SK-N-SH treated with all-trans-retinoic acid at 6 μM for 48 hours (cell line): ENCODE results near the gene FGFBP3.

ENCODE experiments used
- ATAC-seq: fragments of 200-7000 bp; cut with Tn5 transposase; 3 replicates; pipeline ENCODE4 v1.9.1; 2020; ENCODE audit warnings: mild to moderate bottlenecking, moderate library complexity
- BACH2 ChIP-seq: fragments of 250-450 bp; sonication (Bioruptor Pico); IDR thresholded peaks from 2 replicates; pipeline ENCODE4 v1.9.0; 2021; ENCODE audit warnings: mild to moderate bottlenecking, borderline replicate concordance
- CSDC2 ChIP-seq: fragments of 250-450 bp; sonication (Bioruptor Pico); IDR thresholded peaks from 2 replicates; pipeline ENCODE4 v1.5.0; 2020; ENCODE audit warnings: mild to moderate bottlenecking, moderate library complexity
- ESRRG ChIP-seq: fragments of 250-450 bp; sonication (Bioruptor Pico); IDR thresholded peaks from 2 replicates; pipeline ENCODE4 v1.6.1; 2021; ENCODE audit warnings: mild to moderate bottlenecking
- GLIS3 ChIP-seq: fragments of 250-450 bp; sonication (Bioruptor Pico); IDR thresholded peaks from 2 replicates; pipeline ENCODE4 v1.5.0; 2020; ENCODE audit warnings: mild to moderate bottlenecking, moderate library complexity
- ISL1 ChIP-seq: fragments of 250-450 bp; sonication (Bioruptor Pico); IDR thresholded peaks from 2 replicates; pipeline ENCODE4 v2.1.2; 2022; ENCODE audit warnings: mild to moderate bottlenecking, moderate library complexity
- OSR1 ChIP-seq: fragments of 250-450 bp; sonication (Bioruptor Pico); IDR thresholded peaks from 2 replicates; pipeline ENCODE4 v1.8.0; 2022; ENCODE audit warnings: moderate library complexity, mild to moderate bottlenecking, inconsistent platforms
- PPARA ChIP-seq: fragments of 250-450 bp; sonication (Bioruptor Pico); IDR thresholded peaks from 2 replicates; pipeline ENCODE4 v1.5.0; 2020; ENCODE audit warnings: mild to moderate bottlenecking, borderline replicate concordance
- SNAI2 ChIP-seq: fragments of 250-450 bp; sonication (Bioruptor Pico); IDR thresholded peaks from 2 replicates; pipeline ENCODE4 v1.5.0; 2020; ENCODE audit warnings: mild to moderate bottlenecking, moderate library complexity
- TOX ChIP-seq: fragments of 250-450 bp; sonication (Bioruptor Pico); IDR thresholded peaks from 2 replicates; pipeline ENCODE4 v1.8.0; 2021; ENCODE audit warnings: mild to moderate bottlenecking, moderate library complexity, borderline replicate concordance
- ZC3H10 ChIP-seq: fragments of 250-450 bp; sonication (Bioruptor Pico); IDR thresholded peaks from 2 replicates; pipeline ENCODE4 v1.5.1; 2021; ENCODE audit warnings: mild to moderate bottlenecking, moderate library complexity
- ZFP30 ChIP-seq: fragments of 450-650 bp; formaldehyde crosslinking; IDR thresholded peaks from 2 replicates; pipeline ENCODE4 v1.5.0; 2022; ENCODE audit warnings: mild to moderate bottlenecking, moderate library complexity
- ZNF565 ChIP-seq: fragments of 450-650 bp; formaldehyde crosslinking; conservative IDR thresholded peaks from 2 replicates; pipeline ENCODE4 v1.5.0; 2020; ENCODE audit warnings: low read depth, mild to moderate bottlenecking, moderate library complexity
- ZNF70 ChIP-seq: fragments of 450-650 bp; formaldehyde crosslinking; IDR thresholded peaks from 2 replicates; pipeline ENCODE4 v1.5.0; 2020; ENCODE audit warnings: mild to moderate bottlenecking, moderate library complexity
- ZNF8 ChIP-seq: fragments of 450-650 bp; formaldehyde crosslinking; IDR thresholded peaks from 2 replicates; pipeline ENCODE4 v1.5.0; 2020; ENCODE audit warnings: mild to moderate bottlenecking, moderate library complexity
- TF ChIP-seq, protein P1 (sequence below): fragments of 250-450 bp; sonication (Bioruptor Pico); IDR thresholded peaks from 2 replicates; pipeline ENCODE4 v1.5.0; 2020; ENCODE audit warnings: mild to moderate bottlenecking, moderate library complexity
- TF ChIP-seq, protein P2 (sequence below): fragments of 250-450 bp; sonication (Bioruptor Pico); IDR thresholded peaks from 2 replicates; pipeline ENCODE4 v1.5.1; 2020; ENCODE audit warnings: low read depth, mild to moderate bottlenecking, moderate library complexity
- TF ChIP-seq, protein P3 (sequence below): fragments of 250-450 bp; sonication (Bioruptor Pico); IDR thresholded peaks from 2 replicates; pipeline ENCODE4 v1.8.0; 2021; ENCODE audit warnings: low read depth, mild to moderate bottlenecking, moderate library complexity, borderline replicate concordance
- TF ChIP-seq, protein P4 (sequence below): fragments of 250-450 bp; sonication (Bioruptor Pico); IDR thresholded peaks from 2 replicates; pipeline ENCODE4 v1.5.1; 2021; ENCODE audit warnings: mild to moderate bottlenecking, moderate library complexity

Gene FGFBP3

DNA sequence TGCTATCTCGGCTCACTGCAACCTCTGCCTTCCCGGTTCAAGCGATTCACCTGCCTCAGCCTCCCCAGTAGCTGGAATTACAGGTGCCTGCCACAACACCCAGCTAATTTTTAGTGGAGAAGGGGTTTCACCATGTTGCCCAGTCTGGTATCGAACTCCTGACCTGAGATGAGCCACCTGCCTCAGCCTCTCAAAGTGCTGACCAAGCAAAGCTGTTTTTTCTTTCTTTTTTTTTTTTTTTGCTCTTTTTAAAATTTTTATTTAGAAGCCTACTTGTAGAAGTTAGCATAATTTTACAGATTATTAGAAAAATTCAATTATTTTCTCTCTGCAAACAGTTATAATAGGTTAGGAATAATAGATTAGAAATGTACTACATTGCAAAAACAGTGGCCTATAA, 1.2 kb upstream of the FGFBP3 start:
- TF ChIP-seq BACH2 (CRISPR knock-in tag) (no peak), ISL1 (CRISPR knock-in tag) (no peak), CSDC2 (CRISPR knock-in tag) (no peak)
- ATAC-seq, result no peak

DNA sequence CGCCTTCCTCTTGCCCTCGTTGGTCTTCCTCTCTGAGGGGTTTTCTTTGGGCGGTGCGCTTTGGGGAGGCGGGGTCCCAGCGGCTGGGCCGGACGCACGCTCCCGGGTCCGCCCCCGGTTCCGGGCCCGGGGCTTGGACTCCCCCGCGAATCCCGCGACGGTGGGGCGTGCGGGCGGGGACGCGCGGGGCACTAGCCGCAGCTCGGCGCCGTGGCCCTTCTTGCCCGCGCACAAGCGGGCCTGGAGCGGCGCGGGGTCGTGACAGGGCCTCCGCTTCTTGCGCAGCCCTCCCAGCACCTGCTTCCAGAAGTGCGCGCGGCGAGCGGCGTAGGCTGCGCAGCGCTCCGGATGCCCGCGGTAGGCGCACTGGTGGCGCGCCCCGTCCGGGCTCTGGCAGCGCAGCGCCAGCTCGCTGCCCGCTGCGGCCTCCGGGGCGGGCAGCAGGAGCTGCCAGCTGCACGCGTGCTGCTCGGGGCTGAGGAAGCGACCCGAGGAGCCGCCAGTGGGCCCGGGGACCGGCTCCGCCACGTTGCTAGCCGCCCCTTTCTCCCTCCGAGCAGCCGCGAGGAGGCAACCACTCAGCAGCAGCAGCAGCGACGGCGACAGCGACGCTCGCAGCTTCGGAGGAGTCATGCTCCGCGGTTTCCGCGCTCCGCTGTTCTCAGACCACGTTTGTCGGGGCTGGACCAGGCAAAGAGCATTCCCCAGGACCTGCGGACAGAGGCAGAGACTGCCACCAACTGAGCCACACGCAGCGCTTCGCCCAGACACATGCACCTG, 759 bp downstream of the FGFBP3 start:
- TF ChIP-seq ZFP30, result no peak
- no peak for TF ChIP-seq BACH2 (CRISPR knock-in tag)
- no peak for TF ChIP-seq TOX (CRISPR knock-in tag)
- TF ChIP-seq SNAI2 (CRISPR knock-in tag), result 0 out of 2 replicates have a peak, but pooled peaks have one; percentile 29
- TF ChIP-seq ZNF565 (CRISPR knock-in tag), result no peak
- no peak for TF ChIP-seq ISL1 (CRISPR knock-in tag)
- TF ChIP-seq, protein P1, sequence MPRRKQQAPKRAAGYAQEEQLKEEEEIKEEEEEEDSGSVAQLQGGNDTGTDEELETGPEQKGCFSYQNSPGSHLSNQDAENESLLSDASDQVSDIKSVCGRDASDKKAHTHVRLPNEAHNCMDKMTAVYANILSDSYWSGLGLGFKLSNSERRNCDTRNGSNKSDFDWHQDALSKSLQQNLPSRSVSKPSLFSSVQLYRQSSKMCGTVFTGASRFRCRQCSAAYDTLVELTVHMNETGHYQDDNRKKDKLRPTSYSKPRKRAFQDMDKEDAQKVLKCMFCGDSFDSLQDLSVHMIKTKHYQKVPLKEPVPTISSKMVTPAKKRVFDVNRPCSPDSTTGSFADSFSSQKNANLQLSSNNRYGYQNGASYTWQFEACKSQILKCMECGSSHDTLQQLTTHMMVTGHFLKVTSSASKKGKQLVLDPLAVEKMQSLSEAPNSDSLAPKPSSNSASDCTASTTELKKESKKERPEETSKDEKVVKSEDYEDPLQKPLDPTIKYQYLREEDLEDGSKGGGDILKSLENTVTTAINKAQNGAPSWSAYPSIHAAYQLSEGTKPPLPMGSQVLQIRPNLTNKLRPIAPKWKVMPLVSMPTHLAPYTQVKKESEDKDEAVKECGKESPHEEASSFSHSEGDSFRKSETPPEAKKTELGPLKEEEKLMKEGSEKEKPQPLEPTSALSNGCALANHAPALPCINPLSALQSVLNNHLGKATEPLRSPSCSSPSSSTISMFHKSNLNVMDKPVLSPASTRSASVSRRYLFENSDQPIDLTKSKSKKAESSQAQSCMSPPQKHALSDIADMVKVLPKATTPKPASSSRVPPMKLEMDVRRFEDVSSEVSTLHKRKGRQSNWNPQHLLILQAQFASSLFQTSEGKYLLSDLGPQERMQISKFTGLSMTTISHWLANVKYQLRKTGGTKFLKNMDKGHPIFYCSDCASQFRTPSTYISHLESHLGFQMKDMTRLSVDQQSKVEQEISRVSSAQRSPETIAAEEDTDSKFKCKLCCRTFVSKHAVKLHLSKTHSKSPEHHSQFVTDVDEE (CRISPR knock-in tag), result 0 out of 2 replicates have a peak, but pooled peaks have one; percentile 57
- TF ChIP-seq, protein P2, sequence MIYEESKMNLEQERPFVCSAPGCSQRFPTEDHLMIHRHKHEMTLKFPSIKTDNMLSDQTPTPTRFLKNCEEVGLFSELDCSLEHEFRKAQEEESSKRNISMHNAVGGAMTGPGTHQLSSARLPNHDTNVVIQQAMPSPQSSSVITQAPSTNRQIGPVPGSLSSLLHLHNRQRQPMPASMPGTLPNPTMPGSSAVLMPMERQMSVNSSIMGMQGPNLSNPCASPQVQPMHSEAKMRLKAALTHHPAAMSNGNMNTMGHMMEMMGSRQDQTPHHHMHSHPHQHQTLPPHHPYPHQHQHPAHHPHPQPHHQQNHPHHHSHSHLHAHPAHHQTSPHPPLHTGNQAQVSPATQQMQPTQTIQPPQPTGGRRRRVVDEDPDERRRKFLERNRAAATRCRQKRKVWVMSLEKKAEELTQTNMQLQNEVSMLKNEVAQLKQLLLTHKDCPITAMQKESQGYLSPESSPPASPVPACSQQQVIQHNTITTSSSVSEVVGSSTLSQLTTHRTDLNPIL (CRISPR knock-in tag), result no peak
- no peak for TF ChIP-seq ZNF70
- TF ChIP-seq, protein P3, sequence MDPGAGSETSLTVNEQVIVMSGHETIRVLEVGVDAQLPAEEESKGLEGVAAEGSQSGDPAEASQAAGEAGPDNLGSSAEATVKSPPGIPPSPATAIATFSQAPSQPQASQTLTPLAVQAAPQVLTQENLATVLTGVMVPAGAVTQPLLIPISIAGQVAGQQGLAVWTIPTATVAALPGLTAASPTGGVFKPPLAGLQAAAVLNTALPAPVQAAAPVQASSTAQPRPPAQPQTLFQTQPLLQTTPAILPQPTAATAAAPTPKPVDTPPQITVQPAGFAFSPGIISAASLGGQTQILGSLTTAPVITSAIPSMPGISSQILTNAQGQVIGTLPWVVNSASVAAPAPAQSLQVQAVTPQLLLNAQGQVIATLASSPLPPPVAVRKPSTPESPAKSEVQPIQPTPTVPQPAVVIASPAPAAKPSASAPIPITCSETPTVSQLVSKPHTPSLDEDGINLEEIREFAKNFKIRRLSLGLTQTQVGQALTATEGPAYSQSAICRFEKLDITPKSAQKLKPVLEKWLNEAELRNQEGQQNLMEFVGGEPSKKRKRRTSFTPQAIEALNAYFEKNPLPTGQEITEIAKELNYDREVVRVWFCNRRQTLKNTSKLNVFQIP (CRISPR knock-in tag), result no peak
- TF ChIP-seq ZC3H10 (CRISPR knock-in tag), result no peak
- ATAC-seq, result peak; percentile 91

DNA sequence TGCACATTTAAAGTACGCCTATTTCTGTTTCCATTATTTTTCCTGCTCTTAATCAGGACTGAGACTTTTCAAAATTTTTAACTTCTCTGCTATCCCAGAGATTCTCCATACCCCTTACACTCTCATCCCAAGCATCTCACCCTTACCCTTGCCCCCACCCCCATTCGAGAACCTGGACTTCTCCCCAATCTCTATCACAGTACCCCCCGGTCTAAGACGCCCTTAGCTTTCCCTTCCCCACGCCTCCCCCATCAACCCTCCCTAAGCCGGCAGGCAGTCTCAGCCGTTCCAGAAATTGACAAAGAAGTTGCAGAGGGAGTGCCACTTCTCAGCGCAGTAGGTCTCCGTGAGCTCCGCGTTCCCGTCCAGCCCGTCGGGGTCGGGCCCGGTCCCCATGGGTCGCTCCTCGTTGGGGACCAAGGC, 1.4 kb downstream of the FGFBP3 start:
- peak; percentile 6; the same call in 2 of the 3 replicates for ATAC-seq
- TF ChIP-seq, protein P4, sequence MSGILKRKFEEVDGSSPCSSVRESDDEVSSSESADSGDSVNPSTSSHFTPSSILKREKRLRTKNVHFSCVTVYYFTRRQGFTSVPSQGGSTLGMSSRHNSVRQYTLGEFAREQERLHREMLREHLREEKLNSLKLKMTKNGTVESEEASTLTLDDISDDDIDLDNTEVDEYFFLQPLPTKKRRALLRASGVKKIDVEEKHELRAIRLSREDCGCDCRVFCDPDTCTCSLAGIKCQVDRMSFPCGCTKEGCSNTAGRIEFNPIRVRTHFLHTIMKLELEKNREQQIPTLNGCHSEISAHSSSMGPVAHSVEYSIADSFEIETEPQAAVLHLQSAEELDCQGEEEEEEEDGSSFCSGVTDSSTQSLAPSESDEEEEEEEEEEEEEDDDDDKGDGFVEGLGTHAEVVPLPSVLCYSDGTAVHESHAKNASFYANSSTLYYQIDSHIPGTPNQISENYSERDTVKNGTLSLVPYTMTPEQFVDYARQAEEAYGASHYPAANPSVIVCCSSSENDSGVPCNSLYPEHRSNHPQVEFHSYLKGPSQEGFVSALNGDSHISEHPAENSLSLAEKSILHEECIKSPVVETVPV, result no peak
- TF ChIP-seq SNAI2 (CRISPR knock-in tag), result no peak
- no peak for TF ChIP-seq ESRRG (CRISPR knock-in tag)
- no peak for TF ChIP-seq PPARA
- no peak for TF ChIP-seq CSDC2 (CRISPR knock-in tag)
- TF ChIP-seq, all 23 proteins: peak for 0

DNA sequence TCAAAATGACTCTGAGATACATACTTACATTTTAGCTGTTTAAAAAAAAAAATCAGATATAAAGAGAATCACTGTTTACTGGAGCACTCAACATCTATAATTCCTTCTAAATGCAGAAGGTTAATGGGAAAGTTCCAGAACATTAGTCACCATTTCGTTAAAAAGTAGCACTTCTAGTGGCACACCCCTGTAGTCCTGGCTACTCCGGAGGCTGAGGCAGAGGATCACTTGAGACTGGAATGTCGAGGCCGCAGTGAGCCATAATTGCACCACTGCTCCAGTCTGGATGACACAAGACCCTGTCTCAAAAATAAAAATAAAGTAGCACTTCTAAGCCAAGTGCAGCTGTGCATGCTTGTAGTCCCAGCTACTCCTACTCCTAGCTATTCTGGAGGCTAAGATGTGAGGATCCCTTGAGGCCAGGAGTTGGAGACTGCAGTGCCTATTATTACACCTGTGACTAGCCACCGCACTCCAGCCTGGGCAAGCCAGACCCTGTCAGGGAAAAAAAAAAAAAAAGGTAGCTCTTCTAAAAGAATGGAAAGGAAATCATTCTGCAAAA, 2.2 kb downstream of the FGFBP3 start:
- no peak for ATAC-seq

More for the DNA sequence above, 2.2 kb downstream of the FGFBP3 start:
- TF ChIP-seq GLIS3 (no peak), ZNF8 (no peak), CSDC2 (CRISPR knock-in tag) (no peak), ZFP30 (no peak), OSR1 (CRISPR knock-in tag) (no peak), ISL1 (CRISPR knock-in tag) (no peak), ZNF70 (no peak), ZC3H10 (CRISPR knock-in tag) (no peak)
- TF ChIP-seq, protein P2 (CRISPR knock-in tag), result no peak
- TF ChIP-seq, protein P4, result no peak
- TF ChIP-seq, protein P3 (CRISPR knock-in tag), result no peak
